ENCODE measurements around the gene UNC5B.

- TF ChIP-seq CTCF (IDR thresholded peaks at IDR 0.05) (peak in 1 of 3 donors; percentile 21), POLR2A (IDR thresholded peaks at IDR 0.05) (no peak)
These were observed 72.8 kb downstream of the UNC5B start for GRCh38 chr10:71285180-71285545.
